COLO668 (cell line): ENCODE results near the gene POGK.

ENCODE experiments used
- DNase-seq: peaks from one replicate; lab custom pipeline; 2025; ENCODE audit not compliant: unreplicated experiment; lab: John Stamatoyannopoulos, UW

POGK gene

GRCh38 chr1:166899769-166900168, 60.5 kb downstream of the POGK start:
- DNase-seq, result no peak

DNA sequence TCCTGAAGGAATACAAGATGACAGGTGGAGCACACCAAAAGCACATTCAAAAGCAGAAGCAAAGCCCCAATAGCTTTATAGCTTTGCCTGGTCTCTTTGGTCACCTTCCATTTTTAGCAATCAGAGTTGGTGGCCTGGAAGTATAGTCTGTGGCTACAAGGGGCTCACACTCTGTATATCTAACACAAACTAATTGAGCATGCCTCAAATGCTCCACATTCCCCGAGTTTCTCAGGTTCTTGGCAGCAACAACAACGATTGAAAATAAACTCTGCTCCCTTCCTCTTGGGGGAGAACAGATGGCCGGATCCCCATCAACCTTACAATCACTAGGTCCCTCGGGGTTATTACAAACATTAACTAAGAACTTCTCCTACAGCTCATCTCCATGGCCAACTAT, 61.7 kb downstream of the POGK start:
- no peak for DNase-seq

DNA sequence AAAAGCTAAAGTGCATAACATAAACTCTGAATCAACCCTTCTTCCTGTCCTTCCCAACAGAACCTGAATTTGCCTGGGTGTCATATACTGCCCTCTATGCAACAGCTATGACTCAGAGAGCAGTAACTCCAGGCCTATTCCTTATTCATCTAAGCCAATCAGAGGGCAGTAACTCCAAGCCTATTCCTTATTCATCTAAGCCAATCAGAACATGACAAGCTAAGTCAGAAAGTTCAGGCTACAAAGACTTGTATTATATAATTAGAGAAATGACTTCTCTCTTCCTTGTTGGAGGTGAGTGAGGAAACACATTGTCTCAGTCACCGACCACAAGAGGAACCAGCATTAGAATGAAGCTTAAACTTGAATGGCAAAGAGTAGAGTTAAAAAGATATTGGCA, 63.0 kb downstream of the POGK start:
- DNase-seq, result no peak

DNA sequence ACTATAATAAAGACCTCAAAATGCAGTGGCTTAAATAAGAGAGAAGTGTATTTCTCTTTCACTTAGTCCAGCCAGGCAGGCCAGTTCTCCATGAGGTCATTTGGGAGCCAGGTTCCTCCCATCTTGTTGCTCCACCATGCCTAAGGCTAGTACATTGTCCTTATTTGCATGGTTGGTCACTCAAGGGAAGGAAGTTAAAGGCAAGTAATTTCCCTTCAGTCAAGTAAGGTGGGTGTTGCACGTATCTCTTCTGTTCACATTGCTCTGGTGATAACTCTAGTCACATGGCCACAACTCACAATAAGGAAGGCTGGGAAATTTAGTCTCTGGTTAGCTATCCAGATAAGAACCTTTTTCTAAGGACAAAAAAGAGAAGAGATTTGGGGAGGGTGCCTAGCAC, 64.0 kb downstream of the POGK start:
- no peak for DNase-seq

DNA sequence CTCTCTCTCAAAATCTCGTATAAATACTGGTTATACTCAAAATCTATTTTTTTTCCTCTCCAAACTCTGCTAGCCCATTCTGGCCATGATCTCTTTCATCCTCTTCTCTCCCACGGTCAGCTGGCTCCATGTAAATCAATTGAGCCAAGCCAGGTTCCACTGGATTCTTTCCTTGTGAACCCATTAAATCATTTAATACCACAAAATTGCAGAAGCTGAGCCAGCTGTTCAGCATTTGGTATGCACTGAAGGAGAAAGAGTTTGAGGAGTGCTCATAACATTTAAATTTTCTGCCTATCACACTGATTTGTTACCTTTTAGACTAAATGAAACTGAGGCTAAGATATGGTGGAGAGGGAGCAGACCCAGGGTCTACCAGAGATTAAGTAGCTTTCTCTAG, 65.9 kb downstream of the POGK start:
- no peak for DNase-seq

DNA sequence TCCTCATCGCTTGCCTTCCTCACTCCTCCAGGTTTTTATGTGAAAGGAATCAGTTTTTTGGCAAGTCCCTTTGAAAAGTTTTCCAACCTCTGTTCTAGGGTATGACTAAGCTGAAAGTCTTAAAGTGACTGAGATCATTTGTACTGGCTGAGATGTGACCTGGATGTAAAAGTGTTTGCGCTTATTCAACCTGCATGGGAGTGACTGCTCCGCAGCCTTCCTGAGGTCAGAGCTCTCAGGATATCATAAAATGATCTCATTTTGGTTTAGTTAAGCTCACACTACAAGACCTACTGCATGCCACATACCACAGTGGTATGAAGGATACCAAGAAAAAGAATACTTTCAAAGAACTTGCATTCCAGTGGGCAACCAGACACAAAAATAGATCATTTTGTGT, 66.6 kb downstream of the POGK start:
- DNase-seq, result no peak
